ENCODE data around the gene FERMT3.

GRCh38 chr11:64227405-64227956, 21.0 kb downstream of the FERMT3 start:
- TF ChIP-seq POLR2A (IDR thresholded peaks at IDR 0.05): no peak
- TF ChIP-seq, protein P1, sequence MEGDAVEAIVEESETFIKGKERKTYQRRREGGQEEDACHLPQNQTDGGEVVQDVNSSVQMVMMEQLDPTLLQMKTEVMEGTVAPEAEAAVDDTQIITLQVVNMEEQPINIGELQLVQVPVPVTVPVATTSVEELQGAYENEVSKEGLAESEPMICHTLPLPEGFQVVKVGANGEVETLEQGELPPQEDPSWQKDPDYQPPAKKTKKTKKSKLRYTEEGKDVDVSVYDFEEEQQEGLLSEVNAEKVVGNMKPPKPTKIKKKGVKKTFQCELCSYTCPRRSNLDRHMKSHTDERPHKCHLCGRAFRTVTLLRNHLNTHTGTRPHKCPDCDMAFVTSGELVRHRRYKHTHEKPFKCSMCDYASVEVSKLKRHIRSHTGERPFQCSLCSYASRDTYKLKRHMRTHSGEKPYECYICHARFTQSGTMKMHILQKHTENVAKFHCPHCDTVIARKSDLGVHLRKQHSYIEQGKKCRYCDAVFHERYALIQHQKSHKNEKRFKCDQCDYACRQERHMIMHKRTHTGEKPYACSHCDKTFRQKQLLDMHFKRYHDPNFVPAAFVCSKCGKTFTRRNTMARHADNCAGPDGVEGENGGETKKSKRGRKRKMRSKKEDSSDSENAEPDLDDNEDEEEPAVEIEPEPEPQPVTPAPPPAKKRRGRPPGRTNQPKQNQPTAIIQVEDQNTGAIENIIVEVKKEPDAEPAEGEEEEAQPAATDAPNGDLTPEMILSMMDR (IDR thresholded peaks at IDR 0.05): no peak
